RCC 7860 (cell line): ENCODE results near the gene MICU1.
A peak's percentile ranks its signal among the peaks of the same experiment; 100 is the strongest.
"Not testable (repeated sequence)": the region's sequence is repeated elsewhere in the genome, so short reads cannot be mapped to it uniquely, and the experiment has no call there.

Experiments
- DNase-seq: peaks from one replicate; pipeline ENCODE4 v3.0.0-alpha.2; 2015; ENCODE audit warnings: low spot score
- FAIRE-seq: peaks from 2 replicates; lab custom pipeline; 2012; peaks lifted over from hg19 to GRCh38; lab: Jason Lieb, UNC

Gene MICU1

GRCh38 chr10:72460284-72460876 is 165.5 kb downstream of the MICU1 start:
- DNase-seq = no peak
- FAIRE-seq = no peak

DNA sequence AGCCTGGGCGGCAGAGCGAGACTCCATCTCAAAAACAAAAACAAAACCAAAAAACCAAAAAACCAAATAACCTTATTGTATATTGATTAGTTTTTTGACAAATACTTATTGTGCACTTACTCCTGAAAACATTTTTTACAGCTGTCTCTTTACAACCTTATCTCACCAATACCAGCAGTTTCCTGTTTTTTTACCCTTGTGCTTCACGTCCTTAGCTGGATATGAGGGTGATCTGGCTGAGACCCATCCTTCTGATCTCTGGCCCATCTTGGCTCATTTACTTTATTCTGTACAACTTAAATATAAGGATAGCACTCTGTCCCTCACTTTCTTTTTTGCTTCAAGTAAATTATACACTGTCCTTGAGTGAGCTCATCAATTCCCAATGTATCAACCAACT is 166.6 kb downstream of the MICU1 start:
- no peak for FAIRE-seq
- DNase-seq = no peak

- DNase-seq (peak; percentile 47), FAIRE-seq (peak; percentile 64)
Observed at GRCh38 chr10:72455889-72456595, 169.8 kb downstream of the MICU1 start.

GRCh38 chr10:72449941-72450441 is 175.9 kb downstream of the MICU1 start:
- no peak for FAIRE-seq
- DNase-seq = no peak

GRCh38 chr10:72445851-72446250 is 180.0 kb downstream of the MICU1 start:
- DNase-seq (no peak), FAIRE-seq (no peak)

GRCh38 chr10:72442969-72443368 is 182.9 kb downstream of the MICU1 start:
- not testable (repeated sequence) for FAIRE-seq, DNase-seq

GRCh38 chr10:72435570-72435969 is 190.3 kb downstream of the MICU1 start:
- DNase-seq (no peak), FAIRE-seq (no peak)

DNA sequence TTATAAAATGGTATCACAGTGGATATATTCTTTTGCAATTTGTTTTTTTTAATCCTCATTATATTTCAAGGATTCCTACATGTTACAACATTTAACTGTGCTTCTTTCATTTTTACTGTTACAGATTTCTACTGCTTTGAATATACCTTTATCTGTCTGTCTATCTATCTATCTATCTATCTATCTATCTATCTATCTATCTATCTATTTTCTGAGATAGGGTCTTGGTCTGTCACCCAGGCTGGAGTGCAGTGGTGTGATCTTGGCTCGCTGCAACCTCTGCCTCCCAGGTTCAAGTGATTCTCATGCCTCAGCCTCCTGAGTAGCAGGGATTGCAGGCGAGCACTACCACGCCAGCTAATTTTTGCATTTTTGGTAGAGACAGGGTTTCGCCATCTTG is 194.9 kb downstream of the MICU1 start:
- not testable (repeated sequence) for FAIRE-seq, DNase-seq

DNA sequence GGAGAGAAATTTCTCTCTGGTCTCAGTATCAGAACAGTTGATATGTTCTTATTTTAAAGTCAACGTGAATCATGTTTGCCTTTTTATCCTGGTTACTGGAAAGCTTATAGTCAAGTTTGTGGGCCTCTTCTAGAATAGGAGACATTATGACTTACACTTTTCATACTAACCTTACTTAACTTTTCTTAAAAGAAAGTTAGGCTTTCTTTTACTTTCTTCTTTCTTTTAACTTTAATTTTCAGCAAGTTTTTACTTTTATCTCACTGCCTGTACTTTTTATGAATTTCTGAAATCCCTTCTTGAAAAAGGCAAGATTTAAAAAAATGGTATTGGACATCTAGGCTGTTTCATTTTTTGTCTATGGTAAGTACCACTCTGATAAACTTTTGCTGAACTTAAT is 195.9 kb downstream of the MICU1 start:
- DNase-seq (no peak), FAIRE-seq (no peak)

GRCh38 chr10:72426986-72427385 is 198.9 kb downstream of the MICU1 start:
- no peak for DNase-seq
- FAIRE-seq = no peak

GRCh38 chr10:72425133-72425532 is 200.7 kb downstream of the MICU1 start:
- FAIRE-seq (no peak), DNase-seq (no peak)

DNA sequence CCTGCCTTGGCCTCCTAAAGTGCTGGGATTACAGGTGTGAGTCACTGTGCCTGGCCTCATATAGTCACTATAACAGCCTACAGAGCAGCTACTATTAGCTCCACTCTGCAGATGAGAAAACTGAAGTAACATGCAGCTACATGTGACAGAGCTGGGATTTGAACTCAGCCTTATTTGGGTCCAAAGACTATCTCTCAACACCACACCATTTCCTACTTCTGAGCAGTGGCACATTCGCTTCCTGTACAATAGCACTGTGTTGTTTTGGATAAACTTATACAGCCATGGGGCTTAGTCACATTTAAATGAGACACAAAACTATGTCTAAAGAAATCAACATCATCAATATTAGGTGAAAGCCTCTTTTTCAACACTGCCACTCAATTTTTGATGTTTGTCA is 201.3 kb downstream of the MICU1 start:
- no peak for DNase-seq
- no peak for FAIRE-seq

- no peak for DNase-seq
- FAIRE-seq = no peak
Observed at GRCh38 chr10:72423426-72423825, 202.5 kb downstream of the MICU1 start.

- no peak for DNase-seq
- FAIRE-seq = no peak
Observed at GRCh38 chr10:72421885-72422540, 203.9 kb downstream of the MICU1 start.

GRCh38 chr10:72419241-72419640 is 206.6 kb downstream of the MICU1 start:
- no peak for DNase-seq
- FAIRE-seq = no peak

DNA sequence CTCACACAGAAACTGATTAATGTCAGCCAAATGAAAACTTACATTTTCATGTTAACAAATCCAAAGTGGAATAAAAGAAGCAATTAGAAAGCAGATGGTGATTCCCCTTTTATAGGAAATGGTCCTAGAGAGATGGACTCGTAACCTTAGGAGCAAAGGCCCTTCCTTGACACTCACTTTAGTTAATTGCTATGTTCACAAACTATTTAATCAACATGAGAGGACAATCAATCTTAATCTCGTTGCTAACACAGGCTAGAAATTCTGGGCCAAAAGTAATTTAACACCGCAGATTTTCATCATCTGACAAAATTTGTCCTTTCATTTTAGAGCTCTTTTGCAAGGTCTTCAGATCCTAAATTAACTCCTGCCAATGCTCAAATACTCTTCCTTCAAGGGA is 207.2 kb downstream of the MICU1 start:
- DNase-seq (no peak), FAIRE-seq (no peak)

DNA sequence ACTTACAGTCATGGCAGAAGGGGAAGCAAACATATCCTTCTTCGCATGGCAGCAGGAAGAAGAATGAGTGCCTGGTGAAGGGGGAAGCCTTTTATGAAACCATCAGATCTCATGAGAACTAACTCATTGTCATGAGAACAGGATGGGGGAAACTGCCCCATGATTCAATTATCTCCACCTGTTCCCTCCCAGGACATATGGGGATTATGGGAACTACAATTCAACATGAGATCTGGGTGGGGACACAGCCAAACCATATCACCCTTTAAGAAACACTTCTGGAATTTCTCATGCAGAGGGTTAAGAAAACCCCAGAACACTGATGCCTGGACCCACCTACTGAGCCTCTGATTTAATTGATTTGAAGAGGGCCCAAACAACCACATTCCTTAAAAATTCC is 207.9 kb downstream of the MICU1 start:
- FAIRE-seq (no peak), DNase-seq (no peak)

GRCh38 chr10:72416661-72417060 is 209.2 kb downstream of the MICU1 start:
- DNase-seq (no peak), FAIRE-seq (no peak)

DNA sequence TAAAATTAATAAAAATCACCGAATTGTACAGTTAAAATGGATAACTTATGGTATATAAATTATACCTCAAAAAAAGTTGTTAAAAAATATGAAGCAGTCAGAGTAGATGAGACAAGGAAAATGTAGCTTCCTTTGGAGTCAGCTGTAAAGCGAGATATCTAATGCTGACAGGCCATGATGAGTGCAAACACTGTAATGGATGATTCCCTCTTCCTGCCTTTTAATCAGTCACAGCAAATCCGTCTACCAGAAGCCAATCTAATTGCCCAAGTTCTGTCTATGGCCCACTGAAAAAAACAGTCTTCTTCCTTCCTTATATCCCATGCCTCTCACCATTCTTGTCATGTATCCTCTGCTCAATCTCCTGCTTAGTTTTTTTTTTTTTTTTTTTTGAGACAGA is 211.2 kb downstream of the MICU1 start:
- no peak for DNase-seq
- no peak for FAIRE-seq

- DNase-seq (no peak), FAIRE-seq (no peak)
Observed at GRCh38 chr10:72409167-72409566, 216.7 kb downstream of the MICU1 start.

DNA sequence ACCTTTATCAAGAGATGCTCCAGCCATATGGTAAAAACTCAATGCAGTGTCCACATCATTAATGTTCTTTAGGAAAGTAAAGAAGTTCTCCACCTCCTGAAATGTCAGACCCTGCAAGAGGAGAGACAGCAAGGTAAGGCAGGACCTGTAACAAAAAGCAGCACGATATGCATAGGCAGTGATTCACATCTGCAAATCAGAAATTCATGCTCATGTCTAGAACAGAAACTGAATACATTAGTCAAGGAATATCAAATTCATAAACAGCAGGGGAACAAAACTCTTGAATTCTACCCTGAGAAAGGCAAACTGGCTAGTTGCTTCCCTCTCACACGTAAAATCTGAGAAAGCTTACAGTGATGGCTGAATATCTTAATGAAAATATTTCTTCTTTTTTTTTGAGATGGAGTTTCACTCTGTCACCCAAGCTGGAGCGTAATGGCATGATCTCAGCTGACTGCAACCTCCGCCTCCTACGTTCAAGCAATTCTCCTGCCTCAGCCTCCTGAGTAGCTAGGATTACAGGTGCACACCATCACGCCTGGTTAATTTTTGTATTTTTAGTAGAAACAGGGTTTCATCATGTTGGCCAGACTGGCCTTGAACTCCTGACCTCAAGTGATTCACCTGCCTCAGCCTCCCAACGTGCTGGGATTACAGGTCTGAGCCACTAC is 217.8 kb downstream of the MICU1 start:
- DNase-seq = no peak
- no peak for FAIRE-seq
